ENCODE data around the gene GDF7. TPM values are rescaled to one million over a fixed set of nuclear protein-coding genes. Genes with fewer than 3 reads are reported as not detected.
A peak's percentile ranks its signal among the peaks of the same experiment; 100 is the strongest.

GDF7 gene
- polyA plus RNA-seq, 3 donors, result not detected

DNA sequence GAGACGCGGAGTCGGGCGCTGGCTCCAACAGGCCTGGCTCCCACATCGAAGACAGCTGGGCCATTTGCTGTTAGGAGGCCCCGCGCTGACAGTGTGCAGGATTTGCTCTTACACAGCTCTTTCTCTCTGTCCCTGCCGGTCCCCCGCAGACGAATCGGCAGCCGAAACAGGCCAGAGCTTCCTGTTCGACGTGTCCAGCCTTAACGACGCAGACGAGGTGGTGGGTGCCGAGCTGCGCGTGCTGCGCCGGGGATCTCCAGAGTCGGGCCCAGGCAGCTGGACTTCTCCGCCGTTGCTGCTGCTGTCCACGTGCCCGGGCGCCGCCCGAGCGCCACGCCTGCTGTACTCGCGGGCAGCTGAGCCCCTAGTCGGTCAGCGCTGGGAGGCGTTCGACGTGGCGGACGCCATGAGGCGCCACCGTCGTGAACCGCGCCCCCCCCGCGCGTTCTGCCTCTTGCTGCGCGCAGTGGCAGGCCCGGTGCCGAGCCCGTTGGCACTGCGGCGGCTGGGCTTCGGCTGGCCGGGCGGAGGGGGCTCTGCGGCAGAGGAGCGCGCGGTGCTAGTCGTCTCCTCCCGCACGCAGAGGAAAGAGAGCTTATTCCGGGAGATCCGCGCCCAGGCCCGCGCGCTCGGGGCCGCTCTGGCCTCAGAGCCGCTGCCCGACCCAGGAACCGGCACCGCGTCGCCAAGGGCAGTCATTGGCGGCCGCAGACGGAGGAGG is 3.5 kb downstream of the GDF7 start:
- no peak for DNase-seq
- Histone ChIP-seq H3K36me3 (replicated peaks in 1 of 2; ENCODE audit: control insufficient read depth in 1 of 2, insufficient read depth in 2 of 2, low read length in 2 of 2) (no peaks in the 10 kb centered on the region), H3K4me3 (replicated peaks in 1 of 3; ENCODE audit: low read depth in 2 of 3, low read length in 3 of 3) (no peak overlapping the region), H3K27me3 (ENCODE audit: control insufficient read depth in 2 of 2, insufficient read depth in 2 of 2, low read length in 2 of 2) (peaks cover 43 to 77% of the 10 kb centered on the region in 2 donors), H3K4me1 (ENCODE audit: control insufficient read depth in 1 of 2, insufficient read depth in 2 of 2, low read length in 2 of 2) (peaks cover 10 to 18% of the 10 kb centered on the region in 2 donors), H3K9ac (ENCODE audit: insufficient read depth, low read length, poor library complexity, severe bottlenecking) (no peak overlapping the region), H4K20me1 (ENCODE audit: insufficient read depth, low read length) (no peaks in the 10 kb centered on the region), H3K27ac (ENCODE audit: low read depth in 1 of 2, low read length in 2 of 2) (no peak overlapping the region), H3K9me3 (replicated peaks in 1 of 2; ENCODE audit: control insufficient read depth in 1 of 2, insufficient read depth in 1 of 2, low read length in 2 of 2) (peaks cover 2 to 13% of the 10 kb centered on the region in 2 donors), H2AFZ (ENCODE audit: insufficient read depth, low read depth, low read length, poor library complexity, severe bottlenecking) (no peak overlapping the region), H3K4me2 (replicated peaks; ENCODE audit: extremely low read depth, low read length, poor library complexity, severe bottlenecking) (no peak overlapping the region), H3K79me2 (ENCODE audit: insufficient read depth, low read length) (no peaks in the 10 kb centered on the region)
- TF ChIP-seq, protein P1, sequence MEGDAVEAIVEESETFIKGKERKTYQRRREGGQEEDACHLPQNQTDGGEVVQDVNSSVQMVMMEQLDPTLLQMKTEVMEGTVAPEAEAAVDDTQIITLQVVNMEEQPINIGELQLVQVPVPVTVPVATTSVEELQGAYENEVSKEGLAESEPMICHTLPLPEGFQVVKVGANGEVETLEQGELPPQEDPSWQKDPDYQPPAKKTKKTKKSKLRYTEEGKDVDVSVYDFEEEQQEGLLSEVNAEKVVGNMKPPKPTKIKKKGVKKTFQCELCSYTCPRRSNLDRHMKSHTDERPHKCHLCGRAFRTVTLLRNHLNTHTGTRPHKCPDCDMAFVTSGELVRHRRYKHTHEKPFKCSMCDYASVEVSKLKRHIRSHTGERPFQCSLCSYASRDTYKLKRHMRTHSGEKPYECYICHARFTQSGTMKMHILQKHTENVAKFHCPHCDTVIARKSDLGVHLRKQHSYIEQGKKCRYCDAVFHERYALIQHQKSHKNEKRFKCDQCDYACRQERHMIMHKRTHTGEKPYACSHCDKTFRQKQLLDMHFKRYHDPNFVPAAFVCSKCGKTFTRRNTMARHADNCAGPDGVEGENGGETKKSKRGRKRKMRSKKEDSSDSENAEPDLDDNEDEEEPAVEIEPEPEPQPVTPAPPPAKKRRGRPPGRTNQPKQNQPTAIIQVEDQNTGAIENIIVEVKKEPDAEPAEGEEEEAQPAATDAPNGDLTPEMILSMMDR (IDR thresholded peaks at IDR 0.05), result no peak
- Mint-ChIP-seq H3K4me1 (peaks cover 27% of the 10 kb centered on the region), H3K27ac (no peak overlapping the region), H3K36me3 (peaks cover 0 to 8% of the 10 kb centered on the region in 2 donors), H3K9me3 (peaks cover 2 to 28% (median 8%) of the 10 kb centered on the region in 7 donors), H3K4me3 (peak overlapping the region in 1 of 2 donors; percentile 78), H3K27me3 (ENCODE audit: low read depth in 3 of 3) (peaks cover 88 to 94% (median 89%) of the 10 kb centered on the region in 3 donors)
- 44% methylated on average over 83 of the region's 83 CpGs for WGBS (ENCODE audit: insufficient coverage)
- intact Hi-C loops (cut with micrococcal nuclease), result no loop called here

DNA sequence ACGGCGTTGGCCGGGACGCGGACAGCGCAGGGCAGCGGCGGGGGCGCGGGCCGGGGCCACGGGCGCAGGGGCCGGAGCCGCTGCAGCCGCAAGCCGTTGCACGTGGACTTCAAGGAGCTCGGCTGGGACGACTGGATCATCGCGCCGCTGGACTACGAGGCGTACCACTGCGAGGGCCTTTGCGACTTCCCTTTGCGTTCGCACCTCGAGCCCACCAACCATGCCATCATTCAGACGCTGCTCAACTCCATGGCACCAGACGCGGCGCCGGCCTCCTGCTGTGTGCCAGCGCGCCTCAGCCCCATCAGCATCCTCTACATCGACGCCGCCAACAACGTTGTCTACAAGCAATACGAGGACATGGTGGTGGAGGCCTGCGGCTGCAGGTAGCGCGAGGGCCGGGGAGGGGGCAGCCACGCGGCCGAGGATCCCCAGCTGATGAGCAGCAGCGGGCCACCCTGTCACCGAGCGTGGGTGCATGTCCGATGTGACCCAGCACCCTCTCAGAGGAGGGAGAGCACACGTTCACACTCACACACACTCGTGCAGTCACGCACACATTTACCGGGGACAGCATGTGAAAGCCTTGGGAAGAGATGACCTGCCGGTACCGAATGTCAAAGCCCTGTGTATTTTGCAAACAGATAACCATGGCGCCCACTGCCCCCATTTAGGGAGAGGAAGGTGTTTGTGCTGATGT is 4.2 kb downstream of the GDF7 start:
- no peak overlapping the region for H3K27ac ChIP-seq (ENCODE audit: low read depth in 1 of 2, low read length in 2 of 2)
- H3K4me1 ChIP-seq (ENCODE audit: control insufficient read depth in 1 of 2, insufficient read depth in 2 of 2, low read length in 2 of 2), result peaks cover 8 to 11% of the 10 kb centered on the region in 2 donors
- Mint-ChIP-seq H3K4me1 (peaks cover 23% of the 10 kb centered on the region), H3K27ac (no peak overlapping the region), H3K27me3 (ENCODE audit: low read depth in 3 of 3) (peaks cover 80 to 88% (median 84%) of the 10 kb centered on the region in 3 donors), H3K4me3 (peak overlapping the region in 1 of 2 donors; percentile 86), H3K36me3 (peaks cover 0 to 8% of the 10 kb centered on the region in 2 donors), H3K9me3 (peaks cover 2 to 28% (median 5%) of the 10 kb centered on the region in 7 donors)
- H3K4me3 ChIP-seq (replicated peaks in 1 of 3; ENCODE audit: low read depth in 2 of 3, low read length in 3 of 3), result no peak overlapping the region
- H3K9ac ChIP-seq (ENCODE audit: insufficient read depth, low read length, poor library complexity, severe bottlenecking), result no peak overlapping the region
- no peak overlapping the region for H2AFZ ChIP-seq (ENCODE audit: insufficient read depth, low read depth, low read length, poor library complexity, severe bottlenecking)
- H3K36me3 ChIP-seq (replicated peaks in 1 of 2; ENCODE audit: control insufficient read depth in 1 of 2, insufficient read depth in 2 of 2, low read length in 2 of 2), result no peaks in the 10 kb centered on the region
- no peak for DNase-seq
- peaks cover 2 to 6% of the 10 kb centered on the region in 2 donors for H3K9me3 ChIP-seq (replicated peaks in 1 of 2; ENCODE audit: control insufficient read depth in 1 of 2, insufficient read depth in 1 of 2, low read length in 2 of 2)
- H3K79me2 ChIP-seq (ENCODE audit: insufficient read depth, low read length), result no peaks in the 10 kb centered on the region
- no peak overlapping the region for H3K4me2 ChIP-seq (replicated peaks; ENCODE audit: extremely low read depth, low read length, poor library complexity, severe bottlenecking)
- TF ChIP-seq, protein P1 (IDR thresholded peaks at IDR 0.05), result no peak
- H3K27me3 ChIP-seq (ENCODE audit: control insufficient read depth in 2 of 2, insufficient read depth in 2 of 2, low read length in 2 of 2), result peaks cover 39 to 70% of the 10 kb centered on the region in 2 donors
- no peaks in the 10 kb centered on the region for H4K20me1 ChIP-seq (ENCODE audit: insufficient read depth, low read length)
- 51% methylated on average over 55 of the region's 60 CpGs for WGBS (ENCODE audit: insufficient coverage)
- intact Hi-C loops (cut with micrococcal nuclease), result no loop called here

Measured in CD14-positive monocyte (primary cell).